Activated CD8-positive, alpha-beta memory T cell treated with anti-CD3 and anti-CD28 coated beads for 36 hours (primary cell): ENCODE data around the gene LRRC8C. TPM values are rescaled to one million over a fixed set of nuclear protein-coding genes. Genes with fewer than 3 reads are reported as not detected.

Experiments used
- CTCF ChIA-PET: fragments of 350-600 bp; sonication (Branson Sonifier 250); formaldehyde crosslinking; loops from one replicate; lab custom pipeline; 2021; ENCODE audit warnings: antibody characterized with exemption; lab: Charles Lee
- POLR2A ChIA-PET: fragments of 350-600 bp; sonication (Branson Sonifier 250); formaldehyde crosslinking; loops from one replicate; lab custom pipeline; 2021; ENCODE audit warnings: antibody characterized with exemption; lab: Charles Lee
- total RNA-seq, 2 experiments: library from RNA; stranded (reverse); gene quantifications; one replicate each; pipeline ENCODE4 v1.2.3, GENCODE V29; 2021

Gene LRRC8C
- total RNA-seq, 2 experiments from 2014 or later = 50.5 to 55.2 TPM

GRCh38 chr1:89644119-89644814, 11.3 kb downstream of the LRRC8C start:
- POLR2A ChIA-PET = no interaction called here
- CTCF ChIA-PET = interaction anchor here (1.7 kb wide), 1 partner anchor 119 kb away, joined by 8 read pairs; no protein-coding TSS in a partner anchor

- CTCF ChIA-PET = interaction anchor here (1.3 kb wide), 1 partner anchor 116 kb away, joined by 3 read pairs; no protein-coding TSS in a partner anchor
- POLR2A ChIA-PET = no interaction called here
These were observed 13.3 kb downstream of the LRRC8C start for GRCh38 chr1:89646259-89646658.

DNA sequence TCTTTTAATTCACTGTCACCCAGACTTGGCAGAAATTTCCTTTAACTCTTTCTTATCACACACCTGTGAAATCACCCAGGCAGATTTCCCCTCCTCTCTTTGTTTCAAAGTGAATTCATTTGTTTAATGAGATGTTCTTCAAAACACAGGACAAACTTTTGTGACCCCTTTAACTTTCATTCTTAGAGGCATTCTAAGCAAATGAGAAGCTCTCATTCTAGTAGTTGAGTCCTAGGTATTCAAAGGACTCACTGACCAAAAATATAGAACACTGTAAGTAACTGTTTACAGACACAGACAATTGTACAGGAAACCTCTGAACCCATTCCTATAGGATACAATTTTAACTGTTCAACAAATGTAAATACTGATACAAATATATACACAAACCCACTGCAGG, 16.9 kb downstream of the LRRC8C start:
- POLR2A ChIA-PET = no interaction called here
- CTCF ChIA-PET = no interaction called here

GRCh38 chr1:89652373-89652772, 19.5 kb downstream of the LRRC8C start:
- POLR2A ChIA-PET = no interaction called here
- CTCF ChIA-PET = interaction anchor here (0.7 kb wide), 1 partner anchor 17 kb away, joined by 3 read pairs; no protein-coding TSS in a partner anchor

- POLR2A ChIA-PET = no interaction called here
- CTCF ChIA-PET = interaction anchor here (1.1 to 2.0 kb wide), 3 partner anchors 21 to 56 kb away, joined by 3 to 9 read pairs (median 3); partner anchors contain the start of gene LRRC8C
These were observed 25.0 kb downstream of the LRRC8C start for GRCh38 chr1:89657886-89658285.

DNA sequence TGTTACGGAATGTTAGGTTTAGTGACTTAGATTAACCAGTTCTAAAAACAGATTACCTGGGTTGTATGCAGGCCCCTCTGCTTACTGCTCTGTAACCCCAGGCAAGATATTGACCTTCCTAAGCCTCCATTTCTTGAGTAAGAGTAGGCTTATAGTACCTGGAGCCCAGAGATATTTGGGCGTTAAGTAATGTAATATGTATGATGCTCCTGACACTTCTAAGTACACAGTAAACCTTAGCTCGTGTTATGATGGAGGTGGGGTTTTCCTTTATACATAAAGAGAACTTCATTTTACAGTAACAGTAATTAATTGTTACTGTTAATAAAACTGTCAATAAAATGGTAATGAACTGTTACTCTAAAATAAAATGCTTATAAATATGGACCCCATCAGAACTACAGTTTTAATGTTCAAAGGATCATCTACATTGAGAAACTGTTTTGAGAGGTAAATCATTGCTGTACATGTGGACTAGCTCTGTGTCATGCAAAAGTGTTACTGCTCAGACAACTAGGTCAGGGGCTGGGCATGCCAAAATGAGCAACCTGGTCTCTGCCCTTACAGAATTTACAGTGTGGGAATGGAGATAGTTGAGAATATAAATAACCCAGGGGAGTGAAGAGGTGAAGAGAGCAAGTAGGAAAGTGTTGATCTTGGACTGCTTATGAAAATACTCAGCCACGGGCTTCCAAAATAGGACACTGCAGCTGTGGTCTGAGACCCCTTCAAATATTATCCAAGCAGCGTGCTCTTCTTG, 26.6 kb downstream of the LRRC8C start:
- CTCF ChIA-PET = interaction anchor here (0.7 to 1.1 kb wide), 4 partner anchors 12 to 184 kb away, joined by 3 read pairs; no protein-coding TSS in a partner anchor
- POLR2A ChIA-PET = no interaction called here

GRCh38 chr1:89660224-89661061, 27.5 kb downstream of the LRRC8C start:
- ChIA-PET POLR2A (no interaction called here), CTCF (interaction anchor here (0.8 kb wide), 1 partner anchor 177 kb away, joined by 3 read pairs; no protein-coding TSS in a partner anchor)

- ChIA-PET CTCF (no interaction called here), POLR2A (no interaction called here)
These were observed 33.0 kb downstream of the LRRC8C start for GRCh38 chr1:89665941-89666340.

GRCh38 chr1:89666640-89667039, 33.7 kb downstream of the LRRC8C start:
- ChIA-PET CTCF (no interaction called here), POLR2A (no interaction called here)

DNA sequence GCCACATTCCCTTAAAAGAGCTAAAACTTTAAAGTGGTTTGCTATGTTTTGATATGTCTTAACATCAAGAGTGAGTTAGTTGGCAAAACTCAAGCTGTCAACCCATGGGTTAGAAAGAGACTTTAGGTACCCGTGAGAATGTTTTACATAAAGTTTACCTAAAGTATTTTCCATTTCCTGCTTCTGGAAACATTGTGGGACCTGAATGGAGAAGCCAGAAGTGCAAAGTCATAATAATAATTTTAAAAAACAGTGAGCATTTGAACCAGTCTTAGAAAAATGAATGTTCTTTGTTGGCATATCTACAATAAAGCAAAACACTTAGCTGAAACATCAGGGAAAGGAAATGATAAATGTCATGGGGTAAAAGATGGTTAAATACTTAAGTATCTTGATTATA, 34.8 kb downstream of the LRRC8C start:
- ChIA-PET POLR2A (no interaction called here), CTCF (interaction anchor here (0.5 kb wide), 1 partner anchor 56 kb away, joined by 3 read pairs; no protein-coding TSS in a partner anchor)

DNA sequence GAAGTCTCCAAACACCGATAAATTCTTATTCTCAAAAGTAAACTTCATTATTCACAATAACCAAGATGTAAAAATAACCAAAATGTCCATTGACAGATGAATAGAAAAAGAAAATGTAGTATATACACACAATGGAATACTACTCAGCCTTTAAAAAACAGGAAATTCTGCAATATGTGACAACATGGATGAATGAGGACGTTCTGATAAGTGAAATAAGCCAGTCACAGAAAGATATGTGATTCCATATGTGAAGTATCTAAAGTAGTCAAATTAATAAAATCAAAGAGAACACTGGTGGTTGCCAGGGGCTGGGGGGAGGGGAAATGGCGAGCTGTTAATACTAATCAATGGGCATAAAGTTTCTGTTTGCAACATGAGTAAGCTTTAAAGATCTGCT, 36.0 kb downstream of the LRRC8C start:
- CTCF ChIA-PET = interaction anchor here (1.0 to 1.3 kb wide), 2 partner anchors 40 to 94 kb away, joined by 3 read pairs; no protein-coding TSS in a partner anchor
- POLR2A ChIA-PET = no interaction called here

GRCh38 chr1:89669441-89669840, 36.5 kb downstream of the LRRC8C start:
- ChIA-PET CTCF (interaction anchor here (1.0 to 1.3 kb wide), 2 partner anchors 41 to 93 kb away, joined by 3 read pairs; no protein-coding TSS in a partner anchor), POLR2A (no interaction called here)

DNA sequence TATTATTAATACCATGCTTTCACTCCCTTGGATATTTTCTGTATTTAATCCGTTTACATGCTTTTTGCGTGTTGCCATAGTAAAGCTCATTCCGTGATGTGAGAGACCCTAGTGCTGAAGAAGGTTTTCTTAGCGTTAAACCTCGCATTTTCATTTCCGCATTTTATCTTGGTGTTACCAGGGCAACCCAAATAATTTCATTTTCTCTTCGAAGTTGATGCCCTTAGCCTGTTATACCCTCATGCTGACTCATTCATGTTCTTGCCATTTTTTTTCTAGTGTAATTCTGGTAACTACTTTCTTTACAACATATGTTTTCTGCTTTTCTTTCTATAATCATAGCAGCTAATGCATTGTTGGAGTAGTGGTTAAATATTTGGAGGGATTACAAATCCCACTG, 37.2 kb downstream of the LRRC8C start:
- ChIA-PET POLR2A (interaction anchor here (0.6 to 0.9 kb wide), 2 partner anchors 24 to 92 kb away, joined by 3 to 9 read pairs; no protein-coding TSS in a partner anchor), CTCF (interaction anchor here (1.2 to 1.3 kb wide), 2 partner anchors 15 to 92 kb away, joined by 3 read pairs; no protein-coding TSS in a partner anchor)

DNA sequence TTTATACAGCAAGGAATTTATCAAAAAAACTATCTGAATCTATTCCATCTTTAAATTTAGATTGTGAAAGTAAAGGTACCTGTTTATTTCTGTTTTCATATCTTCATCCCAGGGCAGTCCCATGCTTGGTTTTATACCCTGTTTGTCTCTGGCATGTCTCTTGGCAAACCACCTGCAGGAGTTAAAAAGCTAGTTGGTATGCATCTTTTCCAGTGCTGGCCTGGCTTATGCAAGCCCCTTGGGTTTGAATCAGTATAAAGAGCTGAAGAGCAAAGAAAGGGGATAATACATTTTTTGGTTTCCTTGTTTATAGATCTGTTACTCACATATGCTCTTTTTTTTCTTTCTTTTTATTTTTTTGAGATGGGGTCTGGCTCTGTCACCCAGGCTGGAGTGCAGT, 37.8 kb downstream of the LRRC8C start:
- ChIA-PET POLR2A (interaction anchor here (0.6 to 1.0 kb wide), 3 partner anchors 23 to 92 kb away, joined by 3 to 9 read pairs (median 3); no protein-coding TSS in a partner anchor), CTCF (interaction anchor here (0.8 to 1.3 kb wide), 3 partner anchors 11 to 92 kb away, joined by 3 to 6 read pairs (median 3); no protein-coding TSS in a partner anchor)

GRCh38 chr1:89671775-89672488, 39.0 kb downstream of the LRRC8C start:
- POLR2A ChIA-PET = interaction anchor here (1.2 kb wide), 1 partner anchor 50 kb away, joined by 4 read pairs; no protein-coding TSS in a partner anchor

GRCh38 chr1:89672489-89673183, 39.7 kb downstream of the LRRC8C start:
- ChIA-PET POLR2A (interaction anchor here (1.2 kb wide), 1 partner anchor 49 kb away, joined by 4 read pairs; no protein-coding TSS in a partner anchor), CTCF (interaction anchor here (0.6 to 0.9 kb wide), 3 partner anchors 40 to 85 kb away, joined by 3 read pairs; partner anchors contain the start of gene LRRC8C)

More at GRCh38 chr1:89671775-89672488, 39.0 kb downstream of the LRRC8C start:
- CTCF ChIA-PET = interaction anchor here (0.6 to 1.3 kb wide), 3 partner anchors 39 to 91 kb away, joined by 3 to 6 read pairs (median 3); partner anchors contain the start of gene LRRC8C

DNA sequence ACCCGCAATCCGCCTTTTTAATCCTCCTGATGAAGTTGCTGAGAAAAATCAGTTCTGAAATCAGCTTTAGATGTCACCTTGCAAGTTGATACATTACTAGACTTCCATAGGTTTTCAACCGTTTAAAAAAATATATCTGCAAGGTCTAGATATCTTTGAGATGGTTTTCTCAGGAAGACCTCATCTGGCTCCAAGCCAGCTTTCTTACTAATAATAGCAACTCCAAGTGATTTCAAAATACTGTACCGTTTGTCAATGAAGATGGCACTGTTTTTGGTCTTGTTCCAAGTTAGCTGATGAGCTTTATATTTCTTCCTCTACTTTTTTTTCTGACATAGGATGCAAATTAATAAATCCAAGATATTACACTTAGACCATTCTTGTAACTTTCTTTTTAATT, 40.3 kb downstream of the LRRC8C start:
- POLR2A ChIA-PET = no interaction called here
- CTCF ChIA-PET = interaction anchor here (0.9 kb wide), 1 partner anchor 84 kb away, joined by 3 read pairs; no protein-coding TSS in a partner anchor
